Measurements from ENCODE around the gene TCF23.

TCF23 gene

GRCh38 chr2:27128668-27129571 is 19.9 kb upstream of the TCF23 start:
- no peak for DNase-seq

- DNase-seq: no peak
Observed at GRCh38 chr2:27130396-27130795, 18.4 kb upstream of the TCF23 start.

DNA sequence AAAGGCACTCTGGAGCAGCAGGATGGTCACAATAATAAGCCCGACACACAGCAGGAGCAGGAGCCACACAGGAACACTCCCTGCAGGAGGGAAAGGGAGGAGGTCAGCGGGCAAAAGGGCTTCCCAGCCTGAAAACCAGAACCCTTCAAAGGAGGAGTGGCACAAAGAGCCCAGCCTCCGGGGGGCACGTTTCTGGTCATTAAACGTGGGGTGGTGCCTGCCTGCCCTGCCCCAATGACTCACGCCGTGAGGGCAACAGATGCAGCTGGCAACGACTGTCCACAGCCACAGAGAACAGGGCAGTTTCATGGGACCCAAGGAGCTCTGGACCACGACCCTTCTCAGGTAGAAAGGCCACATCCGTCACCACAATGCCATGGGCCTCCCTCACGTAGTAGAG is 17.4 kb upstream of the TCF23 start:
- DNase-seq: no peak

GRCh38 chr2:27133195-27133875 is 15.5 kb upstream of the TCF23 start:
- DNase-seq: no peak

- DNase-seq: peak; percentile 95
Observed at GRCh38 chr2:27133905-27134780, 14.7 kb upstream of the TCF23 start, which contains the start of gene PREB. TSS of gene PREB (minus strand) at chr2:27134636. CDS start at chr2:27134421, 215 bp downstream.

DNA sequence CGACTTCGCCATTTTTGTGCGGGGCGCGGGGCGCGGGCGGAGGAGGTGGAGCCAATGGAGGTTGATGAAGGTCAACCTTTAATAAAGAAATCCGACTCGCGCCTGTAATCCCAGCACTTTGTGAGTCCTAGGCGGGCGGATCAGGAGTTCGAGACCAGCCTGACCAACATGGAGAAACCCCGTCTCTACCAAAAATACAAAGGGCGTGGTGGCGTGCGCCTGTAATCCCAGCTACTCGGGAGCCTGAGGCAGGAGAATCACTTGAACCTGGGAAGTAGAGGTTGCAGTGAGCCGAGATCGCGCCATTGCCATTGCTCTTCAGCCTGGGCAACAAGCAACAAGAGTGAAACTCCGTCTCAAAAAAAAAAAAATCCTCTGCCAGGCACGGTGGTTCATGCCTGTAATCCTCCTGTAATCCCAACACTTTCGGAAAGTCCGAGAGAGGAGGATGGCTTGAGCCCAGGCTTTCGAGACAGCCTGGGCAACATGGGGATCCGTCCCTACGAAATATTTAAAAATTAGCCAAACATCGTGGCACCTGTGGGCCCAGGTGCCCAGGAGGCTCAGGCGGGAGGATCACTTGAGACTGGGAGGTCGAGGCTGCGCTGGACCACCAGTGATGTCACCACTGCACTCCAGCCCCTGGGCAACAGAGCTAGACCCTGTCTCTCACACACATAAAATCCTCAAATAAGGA is 13.9 kb upstream of the TCF23 start:
- DNase-seq: no peak

GRCh38 chr2:27135478-27135955 is 13.3 kb upstream of the TCF23 start:
- DNase-seq: no peak

- no peak for DNase-seq
Observed at GRCh38 chr2:27136751-27137150, 12.1 kb upstream of the TCF23 start.

DNA sequence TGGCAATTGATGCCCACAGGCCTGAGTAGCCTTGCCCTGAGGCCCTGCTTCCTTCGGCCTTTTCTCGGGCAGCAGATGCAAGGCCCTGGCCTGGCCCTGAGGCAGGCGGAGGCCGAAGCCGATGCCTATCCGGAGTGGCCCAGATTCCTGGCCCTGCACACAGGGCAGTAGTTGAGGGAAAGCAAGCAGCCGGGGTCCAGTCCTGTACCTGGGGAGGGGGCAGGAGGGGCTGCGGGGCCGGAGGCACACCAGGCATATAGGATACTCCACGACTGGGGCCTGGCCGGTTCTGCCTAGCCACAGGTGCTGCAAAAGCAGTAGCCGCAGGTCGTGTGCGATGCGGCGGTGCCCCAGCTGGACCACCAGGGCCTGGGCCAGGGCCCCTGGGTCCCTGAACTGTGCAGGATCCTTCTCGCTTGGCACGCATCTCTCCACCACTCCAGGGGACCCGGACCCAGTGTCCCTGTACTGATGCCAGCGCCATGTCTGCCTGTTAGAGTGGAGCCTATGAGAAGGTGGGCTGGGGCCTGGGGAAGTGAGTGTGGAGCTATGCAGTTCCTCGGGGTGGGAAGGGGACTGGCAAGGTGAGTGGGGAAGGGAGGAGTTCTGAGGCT is 11.4 kb upstream of the TCF23 start:
- no peak for DNase-seq

GRCh38 chr2:27138111-27138510 is 10.7 kb upstream of the TCF23 start:
- no peak for DNase-seq

DNA sequence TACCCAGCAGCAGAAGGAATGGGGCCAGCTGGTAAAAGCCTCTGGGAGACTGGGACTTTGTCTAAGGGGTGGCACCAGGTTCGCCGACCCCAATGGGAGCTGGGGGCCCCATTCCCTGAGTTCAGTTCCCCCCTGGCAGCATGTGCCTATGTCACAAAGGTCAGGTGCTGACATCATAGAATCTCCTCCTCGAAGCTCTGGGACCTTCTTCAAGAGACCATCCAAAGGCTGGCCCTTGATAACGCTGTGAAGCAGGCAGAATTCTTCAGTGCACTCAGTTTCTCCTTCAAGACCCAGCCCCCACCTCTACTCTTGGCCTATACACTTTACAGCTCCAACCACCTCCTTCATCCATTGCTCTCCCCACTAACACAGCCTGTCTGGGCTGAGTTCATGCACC is 9.5 kb upstream of the TCF23 start, which contains the start of gene PRR30:
TSS of gene PRR30 (minus strand) at position 101 of the 400 bp plus-strand sequence. CDS start 1,081 bp downstream, outside the sequence.
- no peak for DNase-seq

DNA sequence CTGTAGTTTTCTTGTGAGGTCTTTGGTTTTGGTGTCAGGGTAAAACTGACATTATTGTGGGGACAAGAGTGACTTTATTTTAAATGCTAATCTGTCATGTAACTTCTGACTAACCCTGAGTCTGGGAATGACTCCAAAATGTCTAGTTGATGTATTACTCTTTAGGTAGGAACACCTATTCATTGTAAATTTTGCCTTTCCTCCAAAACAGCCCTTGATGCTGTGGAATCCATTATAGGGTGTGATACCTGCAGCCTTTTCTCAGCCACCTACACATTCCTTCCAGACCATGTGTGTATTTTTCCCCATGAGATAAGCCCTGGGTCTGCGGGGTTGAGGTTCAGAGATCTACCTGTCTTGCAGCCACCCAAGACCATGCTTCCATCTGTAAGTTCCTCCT is 5.5 kb upstream of the TCF23 start:
- DNase-seq: no peak

- DNase-seq: no peak
Observed at GRCh38 chr2:27145682-27146081, 3.1 kb upstream of the TCF23 start.

DNA sequence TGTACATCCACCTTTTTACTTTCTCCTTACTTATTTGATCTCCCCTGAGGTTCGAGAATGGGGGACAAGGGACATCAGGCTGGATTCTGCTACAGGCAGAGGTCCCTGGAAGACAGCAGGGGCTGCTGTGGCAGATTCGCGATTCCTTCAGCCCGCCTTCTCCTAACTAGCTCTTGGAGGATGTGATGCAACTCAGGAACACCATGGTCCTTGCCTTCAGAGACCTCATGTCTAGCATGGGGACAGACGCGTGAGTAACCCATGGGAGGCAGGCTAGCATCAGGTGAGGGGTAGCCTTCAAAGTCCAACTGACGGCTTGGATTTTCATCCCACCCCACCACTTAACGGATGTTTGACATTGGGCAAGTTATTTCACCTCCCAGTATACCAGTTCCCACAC is 869 bp upstream of the TCF23 start:
- no peak for DNase-seq

DNA sequence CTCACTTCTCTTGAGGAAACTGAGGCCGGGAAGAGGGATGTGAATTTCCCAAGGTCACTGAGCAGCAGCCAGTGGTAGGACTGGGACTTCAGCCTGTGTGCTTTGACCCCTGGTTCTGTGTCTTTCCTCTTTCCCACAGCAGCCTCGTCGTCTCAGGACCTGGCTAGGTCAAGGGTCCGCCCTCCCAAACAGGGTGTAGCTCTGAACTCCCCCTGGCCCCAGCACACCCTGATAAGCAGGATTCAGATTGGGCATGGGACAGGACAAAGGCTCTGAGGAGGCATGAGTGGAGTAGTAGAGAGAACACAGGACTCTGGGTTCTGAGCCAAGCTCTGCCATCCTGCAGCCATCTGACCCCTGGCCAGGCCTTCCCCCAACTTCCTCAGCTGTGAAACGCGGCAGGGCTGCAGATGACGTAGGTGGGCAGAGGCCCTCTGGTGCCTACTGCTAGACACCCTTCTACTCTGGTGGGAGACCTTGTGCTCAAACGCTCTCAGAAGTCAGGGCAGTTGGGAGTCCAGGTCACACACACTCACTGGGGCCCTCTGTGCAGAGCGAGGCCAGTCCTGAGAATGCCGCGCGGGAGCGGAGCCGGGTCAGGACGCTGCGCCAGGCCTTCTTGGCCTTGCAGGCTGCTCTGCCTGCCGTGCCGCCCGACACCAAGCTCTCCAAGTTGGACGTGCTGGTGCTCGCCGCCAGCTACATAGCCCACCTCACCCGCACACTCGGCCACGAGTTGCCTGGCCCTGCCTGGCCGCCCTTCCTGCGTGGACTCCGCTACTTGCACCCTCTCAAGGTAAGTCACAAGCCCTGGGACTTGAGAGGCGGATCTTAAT is 984 bp downstream of the TCF23 start:
- no peak for DNase-seq

- DNase-seq: no peak
Observed at GRCh38 chr2:27150639-27151230, 1.9 kb downstream of the TCF23 start.

DNA sequence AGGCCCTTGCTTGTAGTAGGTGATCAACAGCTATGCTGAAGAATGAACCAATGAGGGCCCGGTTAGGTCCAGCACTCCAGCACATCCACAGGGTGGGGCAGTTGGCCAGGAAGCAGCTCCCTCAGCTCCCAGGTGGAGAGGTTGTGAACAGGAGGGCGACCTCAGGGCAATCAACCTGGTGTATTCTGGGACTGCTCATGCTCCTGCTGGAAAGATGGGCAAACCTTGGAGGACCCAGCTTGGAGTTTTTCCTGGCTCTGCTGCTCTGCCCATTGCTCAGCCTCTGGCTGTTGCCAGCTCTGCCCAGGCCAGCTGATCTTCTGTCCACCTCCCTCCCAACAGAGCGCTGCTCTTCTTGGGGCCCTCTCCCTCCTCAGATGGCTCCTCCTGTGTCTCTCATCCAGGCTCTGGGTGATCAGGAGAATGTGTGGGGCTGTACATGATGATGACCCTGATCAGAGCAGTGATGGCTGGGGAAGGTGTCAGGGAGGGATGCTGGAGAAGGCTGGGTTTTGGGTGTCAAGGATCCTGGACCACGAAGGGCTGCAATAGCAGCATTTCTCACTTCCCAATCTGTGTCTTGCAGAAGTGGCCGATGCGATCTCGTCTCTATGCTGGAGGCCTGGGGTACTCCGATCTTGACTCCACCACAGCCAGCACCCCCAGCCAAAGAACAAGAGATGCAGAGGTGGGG is 3.4 kb downstream of the TCF23 start:
- DNase-seq: no peak

- peak; percentile 10 for DNase-seq
Observed at GRCh38 chr2:27152796-27153464, 4.1 kb downstream of the TCF23 start.

DNA sequence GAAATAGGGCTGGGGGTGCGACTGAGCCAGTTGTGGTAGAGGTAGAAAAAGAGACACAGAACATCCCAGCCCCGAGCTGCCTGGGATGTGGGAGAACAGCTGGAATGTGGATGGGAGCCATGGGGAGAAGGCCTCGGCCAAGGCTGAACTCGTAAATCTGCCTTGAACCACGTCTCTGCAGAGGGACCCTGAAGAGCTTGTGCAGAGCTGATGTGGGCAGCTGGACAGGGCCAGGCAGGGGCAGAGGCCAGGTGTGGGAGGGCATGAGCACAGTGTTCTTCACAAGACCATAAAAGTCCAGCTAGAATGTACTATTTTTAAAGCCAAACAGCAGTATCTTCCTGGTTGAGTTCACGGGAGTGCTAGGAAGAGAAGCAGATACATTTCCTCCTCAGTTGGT is 5.7 kb downstream of the TCF23 start:
- no peak for DNase-seq
